Measurements from ENCODE around the gene METTL21C.

- TF ChIP-seq POLR2A (IDR thresholded peaks at IDR 0.05; ENCODE audit: low read depth) (no peak), CTCF (IDR thresholded peaks at IDR 0.05) (no peak), EP300 (IDR thresholded peaks at IDR 0.05) (no peak)
Measured at GRCh38 chr13:102682211-102682610, 12.6 kb downstream of the METTL21C start.

Measured in esophagus muscularis mucosa (tissue), 4 donors.